GM20431 (cell line): ENCODE results near the gene MTSS2.

Source experiments
- in situ Hi-C: fragments of 300-500 bp; cut with MseI, MboI; formaldehyde crosslinking; loops from one replicate; pipeline ENCODE4 v1.15.0; 2020; ENCODE audit warnings: low sequenced_read_pairs; ENCODE audit not compliant: unreplicated experiment

MTSS2 gene

GRCh38 chr16:70642633-70643032, 43.2 kb downstream of the MTSS2 start:
- in situ Hi-C loops, result loop anchor here (25.0 kb wide), 1 partner anchor 280 kb away; no protein-coding TSS in a partner anchor

- in situ Hi-C loops, result loop anchor here (25.0 kb wide), 1 partner anchor 277 kb away; no protein-coding TSS in a partner anchor
These were observed 46.8 kb downstream of the MTSS2 start for GRCh38 chr16:70638814-70639792.
